Loucy (cell line): ENCODE measurements around the gene TTC12.

Source experiments
- H2AFZ ChIP-seq: fragments of 200-600 bp; sonication (generic); 2 replicates; pipeline ENCODE4 v1.6.0; 2016; ENCODE audit warnings: antibody characterized with exemption, mild to moderate bottlenecking, low read length, moderate library complexity
- H3F3A ChIP-seq: fragments of 200-600 bp; 2 replicates; pipeline ENCODE4 v1.6.0; 2016; ENCODE audit warnings: antibody characterized with exemption, low read depth, mild to moderate bottlenecking
- H3K27me3 ChIP-seq: fragments of 200-600 bp; sonication (generic); 2 replicates; pipeline ENCODE4 v1.6.1; 2014; ENCODE audit warnings: low read length, mild to moderate bottlenecking; ENCODE audit not compliant: insufficient read depth, poor library complexity, severe bottlenecking
- H3K36me3 ChIP-seq: fragments of 200-600 bp; sonication (generic); 2 replicates; pipeline ENCODE4 v1.6.1; 2016; ENCODE audit warnings: low read length; ENCODE audit not compliant: insufficient read depth
- H3K4me1 ChIP-seq: fragments of 200-600 bp; sonication (generic); 2 replicates; pipeline ENCODE4 v1.5.1; 2014; ENCODE audit warnings: low read length, mild to moderate bottlenecking; ENCODE audit not compliant: insufficient read depth, poor library complexity, severe bottlenecking
- H3K4me2 ChIP-seq: fragments of 200-600 bp; sonication (generic); 2 replicates; pipeline ENCODE4 v1.6.0; 2014; ENCODE audit warnings: antibody characterized with exemption, low read length, low read depth, mild to moderate bottlenecking; ENCODE audit not compliant: poor library complexity, severe bottlenecking
- H3K4me3 ChIP-seq: fragments of 200-600 bp; sonication (generic); 2 replicates; pipeline ENCODE4 v1.5.1; 2014; ENCODE audit warnings: low read length, mild to moderate bottlenecking, mixed read lengths; ENCODE audit not compliant: poor library complexity, severe bottlenecking
- H3K79me2 ChIP-seq: fragments of 200-600 bp; sonication (generic); 2 replicates; pipeline ENCODE4 v1.6.1; 2014; ENCODE audit warnings: low read length; ENCODE audit not compliant: insufficient read depth
- H3K9ac ChIP-seq: fragments of 200-600 bp; sonication (generic); 2 replicates; pipeline ENCODE4 v1.6.0; 2014; ENCODE audit warnings: mild to moderate bottlenecking, low read depth, low read length, moderate library complexity; ENCODE audit not compliant: poor library complexity, severe bottlenecking
- H3K9me2 ChIP-seq: fragments of 200-600 bp; sonication (generic); replicated peaks from 2 replicates; pipeline ENCODE4 v1.6.1; 2016; ENCODE audit warnings: low read depth, low read length, mixed read lengths
- H3K9me3 ChIP-seq: fragments of 200-600 bp; sonication (generic); 2 replicates; pipeline ENCODE4 v1.6.1; 2014; ENCODE audit warnings: mild to moderate bottlenecking, antibody characterized with exemption, low read length, low read depth; ENCODE audit not compliant: insufficient read depth
- H4K20me1 ChIP-seq: fragments of 200-600 bp; sonication (generic); 2 replicates; pipeline ENCODE4 v1.6.0; 2014; ENCODE audit warnings: antibody characterized with exemption, low read length, mild to moderate bottlenecking; ENCODE audit not compliant: insufficient read depth, poor library complexity, severe bottlenecking
- EZH2phosphoT487 ChIP-seq: fragments of 200-600 bp; IDR thresholded peaks from 2 replicates; pipeline ENCODE4 v1.6.1; 2018; ENCODE audit warnings: antibody characterized with exemption, mild to moderate bottlenecking, moderate library complexity, borderline replicate concordance
- TF ChIP-seq, protein P1 (sequence below): fragments of 200-600 bp; sonication (generic); conservative IDR thresholded peaks from 2 replicates; pipeline ENCODE4 v1.5.1; 2014; ENCODE audit warnings: mild to moderate bottlenecking, antibody characterized with exemption, low read length

The TTC12 gene

DNA sequence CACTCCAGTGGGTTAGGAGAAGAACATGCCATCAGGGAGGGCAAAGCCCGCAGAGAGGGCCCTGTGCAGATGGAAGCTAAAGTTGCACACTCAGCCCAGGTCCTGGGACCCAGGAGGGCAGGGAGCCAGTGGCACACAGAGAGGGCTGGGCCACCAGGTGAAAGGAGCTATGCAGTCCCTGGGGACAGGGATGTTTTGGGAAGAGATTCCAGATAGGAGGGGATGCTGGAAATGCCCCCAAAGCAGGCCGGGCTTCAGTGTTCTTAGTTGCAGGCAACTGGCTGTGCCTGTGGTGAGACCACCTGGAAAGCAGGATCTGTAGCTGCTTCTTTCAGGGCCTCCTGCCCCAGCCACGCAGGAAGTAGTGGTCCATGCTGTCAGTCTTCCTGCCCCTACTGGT, 92.8 kb downstream of the TTC12 start:
- Histone ChIP-seq H4K20me1 (no peaks in the 10 kb centered on the region), H2AFZ (no peak overlapping the region), H3K4me3 (no peak overlapping the region), H3K9me2 (no peaks in the 10 kb centered on the region), H3K9me3 (peaks cover 4% of the 10 kb centered on the region; the same call in 1 of the 2 replicates), H3K36me3 (no peaks in the 10 kb centered on the region), H3K9ac (no peak overlapping the region), H3K27me3 (no peaks in the 10 kb centered on the region), H3K79me2 (no peaks in the 10 kb centered on the region), H3K4me1 (no peaks in the 10 kb centered on the region), H3K4me2 (no peak overlapping the region), H3F3A (no peaks in the 10 kb centered on the region)
- TF ChIP-seq, protein P1, sequence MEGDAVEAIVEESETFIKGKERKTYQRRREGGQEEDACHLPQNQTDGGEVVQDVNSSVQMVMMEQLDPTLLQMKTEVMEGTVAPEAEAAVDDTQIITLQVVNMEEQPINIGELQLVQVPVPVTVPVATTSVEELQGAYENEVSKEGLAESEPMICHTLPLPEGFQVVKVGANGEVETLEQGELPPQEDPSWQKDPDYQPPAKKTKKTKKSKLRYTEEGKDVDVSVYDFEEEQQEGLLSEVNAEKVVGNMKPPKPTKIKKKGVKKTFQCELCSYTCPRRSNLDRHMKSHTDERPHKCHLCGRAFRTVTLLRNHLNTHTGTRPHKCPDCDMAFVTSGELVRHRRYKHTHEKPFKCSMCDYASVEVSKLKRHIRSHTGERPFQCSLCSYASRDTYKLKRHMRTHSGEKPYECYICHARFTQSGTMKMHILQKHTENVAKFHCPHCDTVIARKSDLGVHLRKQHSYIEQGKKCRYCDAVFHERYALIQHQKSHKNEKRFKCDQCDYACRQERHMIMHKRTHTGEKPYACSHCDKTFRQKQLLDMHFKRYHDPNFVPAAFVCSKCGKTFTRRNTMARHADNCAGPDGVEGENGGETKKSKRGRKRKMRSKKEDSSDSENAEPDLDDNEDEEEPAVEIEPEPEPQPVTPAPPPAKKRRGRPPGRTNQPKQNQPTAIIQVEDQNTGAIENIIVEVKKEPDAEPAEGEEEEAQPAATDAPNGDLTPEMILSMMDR: no peak
- TF ChIP-seq EZH2phosphoT487: no peak

DNA sequence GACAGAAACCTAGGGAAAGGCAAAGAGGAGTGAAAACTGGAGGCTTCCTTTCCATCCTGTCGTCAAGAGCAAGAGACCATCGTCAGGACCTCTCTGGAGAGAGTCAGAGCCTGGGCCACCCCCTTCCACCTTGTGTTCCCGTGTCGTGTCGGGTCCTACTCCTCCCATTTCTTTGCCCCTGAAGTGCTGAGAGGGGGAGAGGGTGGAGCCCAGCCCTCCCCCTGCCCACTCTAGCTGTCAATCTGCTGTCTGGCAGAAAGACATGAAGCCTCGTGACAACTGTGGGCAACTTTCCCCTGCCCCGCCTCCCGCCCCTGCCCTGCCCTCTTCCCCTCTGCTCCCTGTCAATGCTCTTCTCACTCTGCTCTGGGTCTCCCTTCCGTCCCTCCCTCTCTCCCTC, 93.8 kb downstream of the TTC12 start:
- no peak overlapping the region for H3K9ac ChIP-seq
- H3K4me2 ChIP-seq: no peak overlapping the region
- H3K27me3 ChIP-seq: no peaks in the 10 kb centered on the region
- H3K9me2 ChIP-seq: no peaks in the 10 kb centered on the region
- no peaks in the 10 kb centered on the region for H3F3A ChIP-seq
- TF ChIP-seq, protein P1: no peak
- TF ChIP-seq EZH2phosphoT487: no peak
- H3K9me3 ChIP-seq: peaks cover 4% of the 10 kb centered on the region; the same call in 1 of the 2 replicates
- H4K20me1 ChIP-seq: no peaks in the 10 kb centered on the region
- H3K79me2 ChIP-seq: no peaks in the 10 kb centered on the region
- no peaks in the 10 kb centered on the region for H3K4me1 ChIP-seq
- no peak overlapping the region for H3K4me3 ChIP-seq
- no peaks in the 10 kb centered on the region for H3K36me3 ChIP-seq
- H2AFZ ChIP-seq: no peak overlapping the region

DNA sequence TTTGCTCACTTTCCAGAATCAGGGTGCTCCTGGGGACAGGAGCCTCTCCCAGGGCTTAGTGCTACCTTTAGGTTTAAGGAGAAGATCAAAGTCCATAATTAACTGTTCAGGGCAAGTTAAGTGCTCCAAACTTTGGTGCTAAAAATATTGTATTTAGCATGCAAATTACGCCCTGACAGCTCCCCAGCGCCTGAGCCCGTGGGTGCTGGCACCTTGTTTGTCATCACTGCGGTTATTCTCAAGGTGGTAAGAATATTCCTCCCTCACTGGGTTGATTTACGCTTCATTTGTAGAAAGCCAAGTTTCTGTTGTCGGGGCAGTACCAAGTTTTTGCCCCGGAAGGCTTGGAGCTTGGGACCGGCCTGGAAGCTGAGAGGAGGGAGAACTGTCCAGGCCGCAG, 94.5 kb downstream of the TTC12 start:
- Histone ChIP-seq H3K9ac (no peak overlapping the region), H3K9me2 (no peaks in the 10 kb centered on the region), H3K4me2 (no peak overlapping the region), H3K4me1 (no peaks in the 10 kb centered on the region), H3K9me3 (peaks cover 4% of the 10 kb centered on the region; the same call in 1 of the 2 replicates), H3K27me3 (no peaks in the 10 kb centered on the region), H2AFZ (no peak overlapping the region), H3F3A (no peaks in the 10 kb centered on the region), H3K4me3 (no peak overlapping the region), H4K20me1 (no peaks in the 10 kb centered on the region), H3K79me2 (no peaks in the 10 kb centered on the region), H3K36me3 (no peaks in the 10 kb centered on the region)
- no peak for TF ChIP-seq EZH2phosphoT487
- TF ChIP-seq, protein P1: no peak
